NT2/D1 (cell line): ENCODE results near the gene NRF1.

ENCODE experiments used
- SUZ12 ChIP-seq: IDR thresholded peaks from 2 replicates; pipeline ENCODE4 v1.6.1; 2011; ENCODE audit not compliant: insufficient read length, insufficient read depth; ENCODE audit errors: extremely low read depth
- YY1 ChIP-seq: IDR thresholded peaks from 2 replicates; pipeline ENCODE4 v1.6.1; 2011; ENCODE audit not compliant: insufficient read length, insufficient read depth
- ZNF274 ChIP-seq: IDR thresholded peaks from 2 replicates; pipeline ENCODE4 v1.6.1; 2011; ENCODE audit warnings: mild to moderate bottlenecking, low read depth, low read length

DNA sequence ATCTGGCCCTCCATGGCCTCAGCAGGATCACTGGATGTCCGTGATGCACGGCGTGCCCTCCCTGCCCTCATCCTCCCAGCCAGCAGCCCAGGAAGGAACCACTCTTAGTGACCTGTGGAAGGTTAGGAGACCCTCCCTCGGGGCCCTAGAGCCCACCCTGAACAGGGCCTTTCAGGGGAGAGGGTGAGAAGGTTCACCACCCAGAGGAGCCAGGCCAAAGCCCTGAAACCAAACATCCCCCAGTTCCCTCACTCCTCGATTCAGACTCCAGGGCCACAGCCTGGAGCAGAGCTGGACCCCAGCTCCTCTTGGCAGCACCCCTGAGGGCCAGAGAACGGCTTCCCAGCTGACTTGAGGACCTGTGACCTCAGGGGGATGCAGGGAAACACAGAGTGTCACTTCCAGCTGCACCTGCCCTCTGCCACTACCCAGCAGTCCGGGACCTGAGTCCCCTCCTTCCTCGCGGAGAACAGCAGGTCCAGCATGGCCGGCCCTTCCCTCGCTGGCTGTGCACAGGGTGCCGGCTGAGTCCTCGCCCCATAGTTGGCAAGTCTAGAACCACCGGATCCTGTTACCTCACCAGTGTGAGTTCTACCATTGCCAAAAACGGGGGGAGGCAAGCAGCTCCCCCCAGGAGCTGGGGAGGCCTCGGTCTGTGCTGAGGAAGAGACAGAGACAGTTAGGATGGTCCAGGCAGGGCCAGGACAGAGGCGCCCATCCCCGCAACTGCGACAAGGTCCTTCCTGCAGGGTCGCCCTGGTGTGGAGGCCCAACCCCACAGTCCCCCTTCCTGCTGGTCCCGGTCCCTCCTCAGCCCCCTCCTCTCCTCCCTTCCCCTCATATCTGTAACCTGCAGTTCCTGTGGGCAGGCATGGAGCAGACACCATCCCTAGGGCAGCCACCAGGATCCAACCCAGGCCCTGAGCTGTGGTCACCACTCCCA lies 158.6 kb downstream of the NRF1 start:
- TF ChIP-seq SUZ12 (no peak), ZNF274 (no peak), YY1 (no peak)
